ENCODE measurements around the gene UTS2. TPM values are rescaled to one million over a fixed set of nuclear protein-coding genes. Genes with fewer than 3 reads are reported as not detected.

Gene UTS2
- total and polyA plus RNA-seq, 2 of the 13 experiments (the other 11 are each of a cell fraction or from before 2014, with no cell fraction given): not detected

- TF ChIP-seq ZNF605 (CRISPR knock-in tag; IDR thresholded peaks at IDR 0.05) (0 out of 2 replicates have a peak, but pooled peaks have one; percentile 23), THYN1 (CRISPR knock-in tag; IDR thresholded peaks at IDR 0.05; ENCODE audit: borderline replicate concordance, low read depth) (no peak), ZNF263 (CRISPR knock-in tag; IDR thresholded peaks at IDR 0.05) (0 out of 2 replicates have a peak, but pooled peaks have one; percentile 23), ZNF574 (CRISPR knock-in tag; IDR thresholded peaks at IDR 0.05) (0 out of 2 replicates have a peak, but pooled peaks have one; percentile 18)
Observed at GRCh38 chr1:7856345-7856744, 3.5 kb upstream of the UTS2 start (continued).

GRCh38 chr1:7853684-7854026 is 790 bp upstream of the UTS2 start:
- no TSS peak for BruUV-seq (replicated peaks)
- Histone ChIP-seq H3K36me3 (replicated peaks in 1 of 2; ENCODE audit: control insufficient read depth in 1 of 2, insufficient read depth in 2 of 2, low read length in 2 of 2) (no peaks in the 10 kb centered on the region), H3K9me3 (ENCODE audit: low read length) (no peaks in the 10 kb centered on the region), H3K79me2 (ENCODE audit: insufficient read depth, low read length) (no peaks in the 10 kb centered on the region), H3K27ac (ENCODE audit: extremely low read length, insufficient read depth, low read length) (no peak overlapping the region), H3K4me1 (ENCODE audit: insufficient read depth, low read length) (peaks cover 27% of the 10 kb centered on the region; the same call in 1 of the 2 replicates), H3K4me3 (replicated peaks in 1 of 3; ENCODE audit: insufficient read depth in 1 of 3, low read depth in 2 of 3, low read length in 3 of 3) (no peak overlapping the region), H3K9ac (ENCODE audit: insufficient read depth, low read depth, low read length) (no peak overlapping the region), H3K27me3 (ENCODE audit: control insufficient read depth in 1 of 2, insufficient read depth in 2 of 2, low read length in 2 of 2) (peaks cover 0 to 11% of the 10 kb centered on the region in 2 experiments; a peak in 2 of 5 replicates), H2AFZ (ENCODE audit: low read length) (no peak overlapping the region), H4K20me1 (ENCODE audit: insufficient read depth, low read length) (no peaks in the 10 kb centered on the region), H3K4me2 (ENCODE audit: low read depth, low read length) (no peak overlapping the region)
- 29% methylated on average over 6 of the region's 7 CpGs for WGBS (ENCODE audit: low lambda C conversion rate)
- in situ Hi-C loops (cut with HindIII; ENCODE audit: extremely low pct_ligation_motif_present, low pct_unique_long_range_greater_than_20kb): loop anchor here (25.0 kb wide), 1 partner anchor 191 kb away; no protein-coding TSS in a partner anchor
- ChIA-PET CTCF (ENCODE audit: low intra/inter-chr PET ratio, low total read pairs) (no interaction called here), POLR2A (no interaction called here)
- DNase-seq (ENCODE audit: low spot score) (no peak), FAIRE-seq (no peak), ATAC-seq (peak; percentile 77)
- TF ChIP-seq THAP8 (CRISPR knock-in tag; IDR thresholded peaks at IDR 0.05; ENCODE audit: borderline replicate concordance): no peak
- no peak for TF ChIP-seq HDAC1 (CRISPR knock-in tag; IDR thresholded peaks at IDR 0.05)
- TF ChIP-seq ZNF784 (CRISPR knock-in tag; IDR thresholded peaks at IDR 0.05; ENCODE audit: borderline replicate concordance): no peak
- TF ChIP-seq RELA (CRISPR knock-in tag; IDR thresholded peaks at IDR 0.05): no peak
- 0 out of 2 replicates have a peak, but pooled peaks have one; percentile 11 for TF ChIP-seq ZNF687 (CRISPR knock-in tag; IDR thresholded peaks at IDR 0.05)
- TF ChIP-seq ATAD3A (CRISPR knock-in tag; IDR thresholded peaks at IDR 0.05): no peak
- intact Hi-C loops (cut with micrococcal nuclease; ENCODE audit: unreplicated experiment): no loop called here

All from HepG2 (cell line).